ENCODE measurements around the gene CLN3.
"Not testable (repeated sequence)": the region's sequence is repeated elsewhere in the genome, so short reads cannot be mapped to it uniquely, and the experiment has no call there.

CLN3 gene

DNA sequence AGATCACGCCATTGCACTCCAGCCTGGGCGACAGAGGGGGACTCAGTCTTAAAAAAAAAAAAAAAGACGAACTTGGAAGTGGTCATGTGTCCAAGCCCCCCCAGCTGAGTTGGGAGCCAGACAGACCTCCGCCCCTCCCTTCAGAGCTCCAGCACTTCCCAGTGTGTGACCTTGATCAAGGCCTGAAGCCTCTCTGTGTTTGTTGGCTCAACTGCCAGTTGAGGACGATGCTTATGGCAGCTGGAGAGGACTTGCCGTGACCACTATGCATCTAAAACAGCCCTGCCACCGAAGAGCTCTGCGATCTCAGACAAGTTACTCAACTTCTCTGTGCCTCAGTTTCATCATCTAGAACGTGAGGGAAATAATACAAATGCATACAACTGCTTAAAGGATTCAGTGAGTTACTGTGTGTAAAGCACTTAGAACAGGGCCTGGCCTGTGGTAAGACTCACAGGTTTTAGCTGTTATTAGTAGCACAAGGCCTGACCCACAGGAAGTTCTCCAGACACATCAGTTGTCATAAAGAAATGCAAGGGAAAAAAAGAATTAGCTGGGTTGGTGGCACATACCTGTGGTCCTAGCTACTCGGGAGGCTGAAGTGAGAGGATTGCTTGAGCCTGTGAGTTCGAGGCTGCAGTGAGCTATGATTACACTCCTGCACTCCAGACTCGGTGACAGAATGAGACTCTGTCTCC, 21.8 kb upstream of the CLN3 start:
- DNase-seq (ENCODE audit: low spot score), result no peak

DNA sequence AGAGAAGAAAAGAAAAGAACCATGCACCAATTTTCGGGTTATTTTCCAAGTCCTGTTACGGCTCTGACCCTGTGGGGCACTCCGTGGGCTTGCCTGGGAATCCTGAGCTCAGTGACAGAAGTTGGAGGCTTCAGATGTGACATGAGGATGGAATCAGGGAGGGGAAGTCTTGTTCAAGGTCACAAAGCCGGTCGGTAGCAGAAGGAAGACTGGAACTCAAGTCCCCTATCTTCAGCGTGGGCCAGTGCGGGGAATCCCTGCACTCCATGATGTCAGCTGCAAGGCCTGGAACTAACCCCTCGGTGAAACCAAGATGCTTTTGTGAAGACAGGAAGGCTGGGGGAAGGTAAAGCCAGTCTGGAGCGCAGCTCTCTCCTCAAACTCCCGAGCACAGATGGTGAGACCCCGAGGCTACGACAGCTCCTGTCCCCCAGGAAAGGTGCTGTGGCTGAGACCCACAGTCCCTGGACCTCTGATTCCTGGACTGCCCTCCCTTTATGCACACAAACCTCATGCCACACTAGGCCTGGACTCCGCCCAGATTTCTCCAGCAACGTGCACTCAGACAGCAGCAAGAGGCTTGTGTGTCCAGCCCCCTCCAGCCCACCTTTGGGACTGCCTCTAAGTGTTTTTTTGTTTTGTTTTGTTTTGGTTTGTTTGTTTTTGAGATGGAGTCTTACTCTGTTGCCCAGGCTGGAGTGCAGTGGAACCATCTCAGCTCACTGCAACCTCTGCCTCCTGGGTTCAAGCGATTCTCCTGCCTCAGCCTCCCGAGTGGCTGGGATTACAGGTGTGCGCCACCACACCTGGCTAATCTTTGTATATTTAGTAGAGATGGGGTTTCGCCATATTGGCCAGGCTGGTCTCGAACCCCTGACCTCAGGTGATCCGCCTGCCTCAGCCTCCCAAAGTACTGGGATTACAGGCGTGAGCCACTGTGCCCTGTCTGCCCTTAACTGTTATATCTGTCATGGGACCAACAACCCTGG, 20.2 kb upstream of the CLN3 start:
- no peak for DNase-seq (ENCODE audit: low spot score)

DNA sequence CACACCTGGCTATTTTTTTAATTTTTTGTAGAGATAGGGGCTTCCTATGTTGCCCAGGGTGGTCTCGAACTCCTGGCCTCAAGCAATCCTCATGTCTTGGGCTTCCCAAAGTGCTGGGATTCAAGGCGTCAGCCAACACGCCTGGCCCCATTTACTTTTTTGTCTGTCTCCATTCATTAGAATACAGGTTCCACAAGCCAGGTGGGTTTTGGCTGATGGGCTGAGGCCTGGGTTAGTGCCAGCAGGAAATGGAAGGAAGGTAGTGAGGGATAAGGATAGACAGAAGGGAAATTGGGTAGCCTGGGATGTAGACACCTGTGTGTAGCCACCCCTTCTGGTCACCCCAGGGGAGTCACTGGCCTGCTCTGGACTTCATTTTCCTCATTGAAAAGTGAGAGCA, 19.2 kb upstream of the CLN3 start:
- DNase-seq (ENCODE audit: low spot score), result no peak

DNA sequence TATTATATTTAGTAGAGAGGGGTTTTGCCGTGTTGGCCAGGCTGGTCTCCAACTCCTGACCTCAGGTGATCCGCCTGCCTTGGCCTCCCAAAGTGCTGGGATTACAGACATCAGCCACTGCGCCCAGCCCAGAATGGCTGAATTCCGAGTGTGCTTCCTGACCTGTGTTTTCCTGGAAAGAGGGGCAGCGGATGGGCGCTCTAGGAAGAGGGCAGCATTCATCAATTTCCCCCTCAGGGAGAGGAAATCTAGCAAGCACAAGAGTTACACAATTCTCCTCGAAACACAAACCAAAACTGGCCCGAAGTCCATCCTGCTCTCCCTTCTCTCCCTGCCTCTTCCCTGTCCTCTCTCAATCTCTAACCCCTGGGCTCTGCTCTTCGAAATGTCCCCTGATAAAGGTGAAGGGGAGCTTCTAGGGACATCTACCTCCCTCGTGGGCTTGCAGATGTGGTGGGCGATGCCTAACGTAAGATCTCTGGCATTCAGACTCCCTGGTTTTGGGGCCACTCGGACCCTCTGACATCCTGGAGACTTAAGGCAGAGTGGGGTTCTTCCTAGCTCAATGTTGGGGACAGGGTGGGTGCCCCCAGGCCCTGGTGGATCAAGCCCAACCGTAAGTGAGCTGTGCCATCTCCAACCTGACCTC, 13.7 kb upstream of the CLN3 start:
- DNase-seq (ENCODE audit: low spot score), result no peak

DNA sequence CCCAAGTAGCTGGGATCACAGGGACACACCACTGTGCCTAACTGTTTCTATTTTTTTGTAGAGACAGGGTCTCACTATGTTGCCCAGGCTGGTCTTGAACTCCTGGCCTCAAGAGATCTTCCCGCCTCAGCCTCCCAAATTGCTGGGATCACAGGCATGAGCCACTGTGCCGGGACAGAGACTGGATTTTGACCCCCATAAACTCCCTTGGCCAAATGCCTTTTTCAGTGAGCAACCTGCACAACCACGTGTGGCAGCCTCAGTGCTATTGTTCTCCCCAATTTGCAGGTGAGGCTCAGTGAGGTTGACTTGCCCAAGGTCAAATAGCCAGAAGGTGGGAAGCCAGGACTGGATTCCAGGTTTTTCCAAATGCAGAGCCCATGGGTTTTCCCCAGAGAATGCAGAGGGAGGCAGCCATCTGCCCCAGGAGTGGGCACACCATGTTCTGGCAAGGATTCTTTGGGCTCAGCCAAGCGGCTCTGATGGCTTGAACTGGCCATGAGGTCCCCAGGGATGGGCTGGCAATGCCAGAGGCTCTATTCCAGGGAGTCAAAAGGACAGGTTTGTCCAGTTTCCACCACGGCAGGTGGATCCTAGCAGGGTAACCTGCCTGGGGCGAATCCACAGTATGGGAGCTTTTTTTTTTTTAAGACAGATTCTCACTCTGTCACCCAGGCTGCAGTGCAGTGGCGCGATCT, 13.0 kb upstream of the CLN3 start:
- no peak for DNase-seq (ENCODE audit: low spot score)

DNA sequence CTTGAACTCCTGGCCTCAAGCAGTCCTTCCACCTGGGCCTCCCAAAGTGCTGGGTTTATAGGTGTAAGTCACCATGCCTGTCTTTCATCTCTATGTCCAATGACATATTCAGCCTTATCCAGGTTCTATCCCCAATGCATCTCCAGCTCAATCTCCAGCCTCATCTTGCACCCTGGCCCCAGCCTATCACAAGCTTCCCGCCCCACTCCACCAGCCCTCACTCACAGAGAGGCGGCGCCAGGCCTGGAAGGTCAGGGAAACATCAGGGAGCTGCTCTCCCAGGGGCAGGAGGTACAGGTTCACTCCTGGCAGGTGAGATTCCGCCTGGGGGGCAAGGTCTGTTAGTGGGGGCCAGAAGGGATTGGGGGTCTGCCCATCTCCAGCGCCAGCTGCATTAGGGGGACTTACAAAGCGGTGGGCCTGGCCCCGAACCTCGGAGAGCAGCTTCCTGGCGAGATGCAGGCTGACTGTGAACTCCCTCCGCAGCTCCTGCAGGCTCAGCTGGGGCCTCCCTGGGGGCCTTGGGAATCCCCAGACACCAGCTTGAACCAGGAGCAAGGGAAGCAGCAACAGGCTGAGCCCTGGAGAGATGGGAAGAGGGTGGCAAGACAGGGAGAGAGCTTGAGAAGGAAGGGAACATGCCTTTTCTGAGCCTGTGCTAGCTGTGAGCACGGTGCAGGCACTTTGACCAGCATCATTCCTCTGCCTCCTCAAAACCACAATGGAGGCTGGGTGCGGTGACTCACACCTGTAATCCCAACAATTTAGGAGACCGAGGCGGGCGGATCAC, 11.8 kb upstream of the CLN3 start:
- DNase-seq (ENCODE audit: low spot score), result no peak

- DNase-seq (ENCODE audit: low spot score), result no peak
These were observed 10.4 kb upstream of the CLN3 start for GRCh38 chr16:28502290-28502689.

DNA sequence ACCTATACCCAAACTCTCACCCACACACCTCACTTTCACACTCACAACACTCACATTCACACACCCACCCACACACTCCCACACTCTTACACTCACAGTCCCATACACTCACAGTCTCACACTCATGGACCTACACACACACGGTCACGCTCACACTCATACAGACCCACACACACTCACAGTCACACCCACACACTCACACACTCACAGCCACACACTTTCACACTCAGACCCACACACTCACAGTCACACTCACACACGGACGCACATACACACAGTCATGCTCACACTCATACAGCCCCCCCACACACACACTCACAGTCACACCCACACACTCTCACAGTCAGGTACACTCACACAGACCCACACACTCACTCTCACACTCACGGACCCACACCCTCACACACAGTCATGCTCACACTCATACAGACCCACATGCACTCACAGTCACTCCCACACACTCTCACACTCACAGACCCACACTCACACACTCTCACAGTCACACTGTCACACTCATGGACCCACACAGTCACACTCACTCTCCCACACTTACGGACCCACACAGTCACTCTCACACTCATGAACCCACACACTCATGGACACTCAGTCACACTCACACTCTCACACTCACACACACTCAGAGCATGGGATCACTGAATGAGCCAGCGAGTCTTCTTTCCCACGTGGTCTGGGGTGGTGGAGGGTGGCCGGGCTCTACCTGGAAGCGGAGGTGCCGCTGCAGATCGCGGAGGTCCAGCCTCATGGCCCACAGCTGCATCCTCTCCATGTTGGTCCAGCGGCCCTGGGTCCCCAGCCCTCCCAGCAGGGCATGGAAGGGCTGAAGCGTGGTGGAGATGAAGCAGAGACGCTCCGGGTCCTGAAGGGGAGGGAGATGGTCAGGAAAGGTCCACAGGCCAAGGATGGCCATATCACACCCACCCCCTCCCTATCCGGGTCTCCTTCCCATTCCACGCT, 9.7 kb upstream of the CLN3 start:
- DNase-seq (ENCODE audit: low spot score), result no peak

DNA sequence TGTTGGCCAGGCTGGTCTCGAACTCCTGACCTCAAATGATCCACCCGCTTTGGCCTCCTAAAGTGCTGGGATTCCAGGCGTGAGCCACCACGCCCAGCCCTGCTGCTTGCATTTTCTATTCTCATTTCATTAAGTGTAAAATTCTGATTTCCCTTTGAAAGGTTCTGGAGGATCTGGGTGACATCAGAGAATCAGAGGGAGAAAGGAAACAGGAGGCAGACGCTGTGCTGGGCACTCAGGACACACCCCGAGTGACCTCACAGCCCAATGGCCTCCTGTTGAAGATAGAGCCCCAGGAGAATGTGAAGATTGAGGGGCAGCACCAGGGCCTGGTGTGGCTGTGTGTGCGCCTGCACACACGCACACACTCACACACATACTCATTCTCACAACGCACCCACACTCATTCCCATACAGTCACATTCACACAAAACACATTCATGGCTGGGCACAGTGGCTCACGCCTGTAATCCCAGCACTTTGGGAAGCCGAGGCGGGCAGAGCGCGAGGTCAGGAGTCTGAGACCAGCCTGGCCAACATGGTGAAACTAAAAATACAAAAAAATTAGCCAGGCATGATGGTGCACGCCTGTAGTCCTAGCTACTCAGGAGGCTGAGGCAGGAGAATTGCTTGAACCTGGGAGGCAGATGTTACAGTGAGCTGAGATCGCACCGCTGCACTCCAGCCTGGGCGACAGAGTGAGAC, 8.8 kb upstream of the CLN3 start:
- DNase-seq (ENCODE audit: low spot score), result not testable (repeated sequence)

DNA sequence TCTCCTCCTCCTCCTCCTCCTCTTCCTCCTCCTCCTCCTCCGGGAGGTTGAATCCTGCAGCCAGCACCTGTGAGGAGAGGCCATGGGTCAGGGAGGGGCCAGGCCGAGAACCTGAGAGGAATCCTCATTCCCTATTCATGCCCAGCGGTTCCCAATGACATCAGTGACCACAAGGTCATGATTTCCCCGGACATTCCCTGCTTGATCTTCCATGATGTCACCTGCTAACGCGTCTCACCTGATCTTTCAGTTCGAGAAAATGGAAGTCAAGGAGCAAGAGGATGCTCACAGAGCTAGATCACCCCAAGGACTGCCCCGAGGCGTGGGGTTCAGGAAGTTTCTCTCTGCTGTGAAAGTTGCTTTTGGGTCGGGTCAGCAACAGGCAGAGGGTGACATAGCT, 8.0 kb upstream of the CLN3 start:
- no peak for DNase-seq (ENCODE audit: low spot score)

DNA sequence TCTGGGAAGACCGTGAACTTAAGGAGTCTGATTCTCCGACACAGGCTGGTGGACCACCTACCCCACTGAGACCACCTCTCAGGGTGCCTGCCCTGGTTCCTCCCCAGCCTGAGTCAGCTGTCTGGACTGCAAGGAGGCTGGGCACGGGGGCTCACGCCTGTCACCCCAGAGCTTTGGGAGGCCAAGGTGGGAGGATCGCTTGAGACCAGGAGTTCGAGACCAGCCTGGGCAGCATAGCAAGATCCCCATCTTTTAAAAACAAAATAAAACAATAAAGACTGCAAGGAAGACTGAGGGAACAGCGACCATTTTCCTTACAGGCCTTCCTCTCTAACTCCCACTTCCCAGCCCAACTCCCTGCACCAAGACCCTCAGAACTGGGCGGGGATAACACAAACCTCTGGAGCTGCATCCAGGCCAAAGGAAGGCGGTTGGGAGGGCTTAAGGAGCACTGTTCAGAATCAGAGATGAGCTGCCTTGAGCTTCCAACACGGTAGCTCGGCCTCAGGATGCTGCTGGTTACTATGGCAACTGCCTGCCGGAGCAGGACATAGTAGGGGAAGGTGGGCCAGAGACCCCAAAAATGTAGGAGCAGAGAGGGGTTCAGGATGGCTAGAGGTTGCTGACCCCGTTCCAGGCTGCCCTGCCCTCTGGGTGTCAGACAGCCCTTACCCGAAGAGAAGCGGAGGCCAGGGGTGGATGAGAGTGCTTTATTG, 7.0 kb upstream of the CLN3 start:
- DNase-seq (ENCODE audit: low spot score), result no peak

GRCh38 chr16:28497861-28498599, 6.2 kb upstream of the CLN3 start:
- DNase-seq (ENCODE audit: low spot score), result no peak

DNA sequence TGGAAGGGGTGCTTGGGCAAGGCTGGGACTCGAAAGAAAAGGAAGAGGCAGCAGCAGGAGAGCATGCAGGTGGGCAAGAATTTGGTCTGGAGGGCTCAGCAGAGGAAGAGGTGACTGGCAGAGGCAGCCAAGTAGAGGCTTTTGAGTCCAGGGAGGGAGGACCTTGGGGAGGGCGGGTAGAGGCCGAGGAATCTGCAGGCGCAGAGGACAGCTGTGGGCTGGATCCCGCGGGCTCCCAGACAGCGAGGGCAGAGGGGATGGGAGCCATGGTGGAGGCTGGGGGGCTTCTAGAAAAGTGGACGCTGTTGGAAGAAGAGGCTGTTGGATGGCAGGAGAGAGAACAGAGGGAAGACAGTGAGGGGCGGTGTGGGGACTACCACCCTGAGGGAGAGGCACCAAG, 5.5 kb upstream of the CLN3 start:
- no peak for DNase-seq (ENCODE audit: low spot score)

GRCh38 chr16:28496844-28497243, 5.0 kb upstream of the CLN3 start:
- no peak for DNase-seq (ENCODE audit: low spot score)

GRCh38 chr16:28495795-28496749, 4.2 kb upstream of the CLN3 start:
- DNase-seq (ENCODE audit: low spot score), result no peak

DNA sequence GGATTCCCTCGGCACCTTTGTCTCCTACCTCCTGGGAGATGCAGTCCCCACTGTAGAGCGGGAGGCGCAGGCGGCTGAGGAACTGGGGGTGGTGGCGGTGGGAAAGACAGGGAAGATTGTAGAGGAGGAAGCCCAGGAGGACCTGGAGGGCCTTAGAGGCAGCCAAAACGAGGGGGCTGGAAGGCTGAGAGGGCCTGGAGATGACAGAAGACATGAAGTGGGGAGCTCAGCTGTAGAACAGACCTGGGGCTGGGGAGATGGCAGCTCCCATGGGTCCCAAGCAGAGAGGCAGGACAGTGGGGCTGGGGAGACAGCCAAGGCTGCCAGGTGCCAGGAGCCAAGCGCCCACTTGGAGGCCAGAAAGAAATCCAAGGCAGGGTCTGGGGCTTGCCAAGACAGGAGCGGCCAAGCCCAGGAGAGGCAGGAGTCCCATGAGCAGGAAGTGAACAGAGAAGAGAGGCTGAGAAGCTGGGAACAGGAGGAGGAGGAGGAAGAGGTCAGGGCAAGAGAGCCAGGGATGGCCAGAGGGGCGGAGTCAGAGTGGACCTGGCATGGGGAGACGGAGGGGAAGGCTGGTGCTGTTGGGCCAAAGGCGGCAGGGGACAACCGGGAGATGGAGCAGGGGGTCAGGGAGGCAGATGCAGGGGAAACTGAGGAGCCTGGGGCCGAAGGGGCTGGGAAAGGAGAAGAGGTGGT, 3.4 kb upstream of the CLN3 start:
- DNase-seq (ENCODE audit: low spot score), result no peak

All from CD4-positive, alpha-beta T cell treated with Interleukin-2 at 100 ng/mL for 4 hours (primary cell).